Tibial nerve (tissue), 3 donors: ENCODE data around the gene HECTD1.

ENCODE experiments used
- POLR2A ChIP-seq, 2 donors: fragments of 450-650 bp; IDR thresholded peaks; one replicate each; pipeline ENCODE4 v1.6.1; 2017; ENCODE audit warnings: antibody characterized with exemption in 2 of 2, mild to moderate bottlenecking in 2 of 2, moderate library complexity in 2 of 2
- TF ChIP-seq, protein P1 (sequence below), 5 experiments: fragments of 200-600 bp in 3 of 5; fragments of 450-650 bp in 2 of 5; sonication (generic) in 3 of 5; IDR thresholded peaks; one replicate each; pipeline ENCODE4 v1.5.1; 2016 to 2019; ENCODE audit warnings: antibody characterized with exemption in 5 of 5, mild to moderate bottlenecking in 3 of 5, moderate library complexity in 2 of 5

DNA sequence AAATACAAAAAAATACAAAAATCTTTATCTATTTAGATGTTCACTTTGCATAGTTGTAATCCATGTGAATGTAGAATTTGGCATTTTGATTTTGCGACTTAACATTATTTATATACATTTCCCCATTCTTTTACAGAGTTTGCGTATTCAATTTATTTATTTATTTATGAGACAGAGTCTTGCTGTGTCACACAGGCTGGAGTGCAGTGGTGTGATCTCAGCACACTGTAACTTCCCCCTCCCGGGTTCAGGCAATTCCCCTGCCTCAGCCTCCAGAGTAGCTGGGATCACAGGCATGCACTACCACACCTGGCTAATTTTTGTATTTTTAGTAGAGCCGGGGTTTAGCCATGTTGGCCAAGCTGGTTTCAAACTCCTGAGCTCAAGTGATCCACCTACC lies 156.1 kb downstream of the HECTD1 start:
- TF ChIP-seq, protein P1, sequence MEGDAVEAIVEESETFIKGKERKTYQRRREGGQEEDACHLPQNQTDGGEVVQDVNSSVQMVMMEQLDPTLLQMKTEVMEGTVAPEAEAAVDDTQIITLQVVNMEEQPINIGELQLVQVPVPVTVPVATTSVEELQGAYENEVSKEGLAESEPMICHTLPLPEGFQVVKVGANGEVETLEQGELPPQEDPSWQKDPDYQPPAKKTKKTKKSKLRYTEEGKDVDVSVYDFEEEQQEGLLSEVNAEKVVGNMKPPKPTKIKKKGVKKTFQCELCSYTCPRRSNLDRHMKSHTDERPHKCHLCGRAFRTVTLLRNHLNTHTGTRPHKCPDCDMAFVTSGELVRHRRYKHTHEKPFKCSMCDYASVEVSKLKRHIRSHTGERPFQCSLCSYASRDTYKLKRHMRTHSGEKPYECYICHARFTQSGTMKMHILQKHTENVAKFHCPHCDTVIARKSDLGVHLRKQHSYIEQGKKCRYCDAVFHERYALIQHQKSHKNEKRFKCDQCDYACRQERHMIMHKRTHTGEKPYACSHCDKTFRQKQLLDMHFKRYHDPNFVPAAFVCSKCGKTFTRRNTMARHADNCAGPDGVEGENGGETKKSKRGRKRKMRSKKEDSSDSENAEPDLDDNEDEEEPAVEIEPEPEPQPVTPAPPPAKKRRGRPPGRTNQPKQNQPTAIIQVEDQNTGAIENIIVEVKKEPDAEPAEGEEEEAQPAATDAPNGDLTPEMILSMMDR (IDR thresholded peaks at IDR 0.05), result no peak
- TF ChIP-seq POLR2A (IDR thresholded peaks at IDR 0.05), result no peak
